Transverse colon (tissue), 4 donors: ENCODE measurements around the gene HTT-AS. TPM values are rescaled to one million over a fixed set of nuclear protein-coding genes. Genes with fewer than 3 reads are reported as not detected.
A peak's percentile ranks its signal among the peaks of the same experiment; 100 is the strongest.

Source experiments
- DNase-seq: peaks from one replicate; pipeline ENCODE4 v3.0.0-alpha.2; 2019
- H3K27ac ChIP-seq, 4 donors: fragments of 200-600 bp; sonication (generic); 2 replicates each; pipeline ENCODE4 v1.5.1; 2016 to 2018; ENCODE audit warnings: inconsistent platforms in 4 of 4
- H3K27me3 ChIP-seq: fragments of 200-600 bp; sonication (generic); 2 replicates; pipeline ENCODE4 v1.5.1; 2017; ENCODE audit warnings: inconsistent platforms
- H3K36me3 ChIP-seq, 4 donors: fragments of 200-600 bp; sonication (generic); 2 replicates each; pipeline ENCODE4 v1.5.1; 2017 to 2019; ENCODE audit warnings: inconsistent platforms in 4 of 4
- H3K4me1 ChIP-seq, 4 donors: fragments of 200-600 bp; sonication (generic); 2 replicates each; pipeline ENCODE4 v1.5.1; 2017 to 2020; ENCODE audit warnings: inconsistent platforms in 4 of 4
- H3K4me3 ChIP-seq, 4 donors: fragments of 200-600 bp; sonication (generic); 1 replicate in 1 of 4; 2 replicates in 3 of 4; pipeline versions ENCODE4 v1.5.1 to v1.6.1; 2017 to 2019; ENCODE audit warnings: inconsistent platforms in 4 of 4
- H3K9me3 ChIP-seq, 2 donors: fragments of 200-600 bp; sonication (generic); 2 replicates each; pipeline ENCODE4 v1.5.1; 2017 to 2019; ENCODE audit warnings: inconsistent platforms in 2 of 2
- CTCF ChIP-seq, 5 experiments: fragments of 200-600 bp in 3 of 5; fragments of 450-650 bp in 2 of 5; sonication (generic) in 3 of 5; IDR thresholded peaks; 1 replicate in 2 of 5; 2 replicates in 3 of 5; pipeline ENCODE4 v1.5.1; 2016 to 2017; ENCODE audit warnings: antibody characterized with exemption in 5 of 5, inconsistent platforms in 3 of 5, mild to moderate bottlenecking in 2 of 5, moderate library complexity in 1 of 5
- EP300 ChIP-seq: sonication (generic); formaldehyde crosslinking; IDR thresholded peaks from one replicate; pipeline ENCODE4 v1.6.1; 2017; ENCODE audit warnings: antibody characterized with exemption, low read depth
- POLR2A ChIP-seq: fragments of 450-650 bp; IDR thresholded peaks from one replicate; pipeline ENCODE4 v1.6.1; 2016; ENCODE audit warnings: antibody characterized with exemption, mild to moderate bottlenecking, moderate library complexity
- POLR2AphosphoS5 ChIP-seq, 3 donors: sonication (generic); formaldehyde crosslinking; IDR thresholded peaks; one replicate each; pipeline ENCODE4 v1.6.1; 2016; ENCODE audit warnings: antibody characterized with exemption in 3 of 3
- WGBS, 2 donors: methylation state at CpG; one replicate each; pipeline ENCODE4 v1.1.5; 2018; ENCODE audit warnings: low coverage in 1 of 2; 5-methylcytosine and 5-hydroxymethylcytosine counted together
- in situ Hi-C, 4 donors: fragments of 200-750 bp; cut with MboI; loops; one replicate each; pipeline versions ENCODE4 v1.15.0 to v1.15.1; 2017; ENCODE audit warnings: low sequenced_read_pairs in 3 of 4, low pct_ligation_motif_present in 1 of 4, low pct_unique_long_range_greater_than_20kb in 1 of 4
- intact Hi-C: fragments of 100-400 bp; cut with DNase I; formaldehyde crosslinking; loops from one replicate; pipeline ENCODE4 v1.15.1; 2023; ENCODE audit warnings: low total_unique reads
- total RNA-seq, 4 donors: library from RNA; depleted of rRNA; stranded (reverse); fragments of >200 nt; gene quantifications; one replicate each; pipeline ENCODE4 v1.1.0, GENCODE V29; 2016

HTT-AS gene
- total RNA-seq, 4 donors from 2014 or later = not detected

- Histone ChIP-seq H3K4me1 (peaks cover 0 to 36% (median 16%) of the 10 kb centered on the region in 4 donors), H3K27ac (no peak overlapping the region), H3K27me3 (no peaks in the 10 kb centered on the region), H3K9me3 (no peaks in the 10 kb centered on the region), H3K36me3 (no peaks in the 10 kb centered on the region), H3K4me3 (no peak overlapping the region)
- in situ Hi-C loops (no loop called here), intact Hi-C loops (loop anchor here (10.0 kb wide), 2 partner anchors 65 to 275 kb away; no protein-coding TSS in a partner anchor)
- WGBS, 2 donors = 82 to 84% methylated on average over 3 to 8 of the region's 8 CpGs
- no peak for TF ChIP-seq CTCF (IDR thresholded peaks at IDR 0.05)
- TF ChIP-seq POLR2AphosphoS5 (IDR thresholded peaks at IDR 0.05) = no peak
- DNase-seq = no peak
Measured at GRCh38 chr4:3039706-3040366, 34.5 kb downstream of the HTT-AS start.

GRCh38 chr4:3037957-3038461 is 36.3 kb downstream of the HTT-AS start:
- Histone ChIP-seq H3K36me3 (no peaks in the 10 kb centered on the region), H3K4me1 (peaks cover 0 to 31% (median 13%) of the 10 kb centered on the region in 4 donors), H3K27ac (no peak overlapping the region), H3K9me3 (no peaks in the 10 kb centered on the region), H3K4me3 (peak overlapping the region in 1 of 4 donors; percentile 31), H3K27me3 (no peaks in the 10 kb centered on the region)
- TF ChIP-seq CTCF (IDR thresholded peaks at IDR 0.05) (no peak), POLR2A (no peak), POLR2AphosphoS5 (IDR thresholded peaks at IDR 0.05) (no peak), EP300 (no peak)
- in situ Hi-C loops (no loop called here), intact Hi-C loops (loop anchor here (10.0 kb wide), 1 partner anchor 63 kb away; no protein-coding TSS in a partner anchor)
- 27 to 37% methylated on average over 3 to 6 of the region's 6 CpGs for WGBS, 2 donors
- no peak for DNase-seq

- no peak overlapping the region for H3K4me3 ChIP-seq
- H3K36me3 ChIP-seq = no peaks in the 10 kb centered on the region
- intact Hi-C loops = loop anchor here (10.0 kb wide), 1 partner anchor 62 kb away; no protein-coding TSS in a partner anchor
- 84% methylated on average over 21 of the region's 21 CpGs; no CpG with 5 or more reads in 1 of the 2 donors for WGBS, 2 donors
- H3K9me3 ChIP-seq = no peaks in the 10 kb centered on the region
- no peak overlapping the region for H3K27ac ChIP-seq
- peaks cover 0 to 20% (median 9%) of the 10 kb centered on the region in 4 donors for H3K4me1 ChIP-seq
- in situ Hi-C loops = no loop called here
- DNase-seq = no peak
- TF ChIP-seq POLR2AphosphoS5 (IDR thresholded peaks at IDR 0.05) = no peak
- no peak for TF ChIP-seq POLR2A
- no peak for TF ChIP-seq EP300
- TF ChIP-seq CTCF (IDR thresholded peaks at IDR 0.05) = no peak
- no peaks in the 10 kb centered on the region for H3K27me3 ChIP-seq
Measured at GRCh38 chr4:3036131-3036952, 38.0 kb downstream of the HTT-AS start.

- intact Hi-C loops (loop anchor here (10.0 kb wide), 1 partner anchor 61 kb away; no protein-coding TSS in a partner anchor), in situ Hi-C loops (no loop called here)
- no peak for TF ChIP-seq EP300
- no peak for TF ChIP-seq CTCF (IDR thresholded peaks at IDR 0.05)
- no peak for TF ChIP-seq POLR2A
- no peak for TF ChIP-seq POLR2AphosphoS5 (IDR thresholded peaks at IDR 0.05)
Measured at GRCh38 chr4:3035674-3036073, 38.7 kb downstream of the HTT-AS start.

More at GRCh38 chr4:3035674-3036073, 38.7 kb downstream of the HTT-AS start:
- WGBS, 2 donors = 76 to 92% methylated on average over 2 to 6 of the region's 6 CpGs
- no peak for DNase-seq
- Histone ChIP-seq H3K4me3 (no peak overlapping the region), H3K4me1 (peaks cover 0 to 14% (median 7%) of the 10 kb centered on the region in 4 donors), H3K9me3 (no peaks in the 10 kb centered on the region), H3K36me3 (no peaks in the 10 kb centered on the region), H3K27ac (no peak overlapping the region), H3K27me3 (no peaks in the 10 kb centered on the region)
